Measurements from ENCODE around the gene PCDHA1. TPM values are rescaled to one million over a fixed set of nuclear protein-coding genes. Genes with fewer than 3 reads are reported as not detected.
"Not testable (repeated sequence)": the region's sequence is repeated elsewhere in the genome, so short reads cannot be mapped to it uniquely, and the experiment has no call there.

PCDHA1 gene
- total RNA-seq, 2 donors from 2014 or later = not detected

- 14 to 15% methylated on average over 26 to 27 of the region's 27 CpGs for WGBS, 2 donors
- Histone ChIP-seq H3K9me3 (peaks cover 0 to 31% (median 4%) of the 10 kb centered on the region in 3 donors), H3K4me3 (no peak within 1 kb of the TSS), H3K27ac (no peak within 1 kb of the TSS), H3K27me3 (no peaks in the 10 kb centered on the region), H3K36me3 (replicated peaks in 1 of 2; ENCODE audit: insufficient read depth in 1 of 2, low read depth in 2 of 2) (no peaks in the 10 kb centered on the region), H3K4me1 (no peaks in the 10 kb centered on the region)
- intact Hi-C loops (cut with DNase I) = no loop called here
- TF ChIP-seq CTCF (IDR thresholded peaks at IDR 0.05) = peak in 3 of 7 experiments; percentile 8 to 24 (median 16)
- TF ChIP-seq POLR2A (IDR thresholded peaks at IDR 0.05) = no peak
- DNase-seq (no peak), ATAC-seq (peak; percentile 47)
Measured at GRCh38 chr5:140827704-140828361, 41.9 kb downstream of the PCDHA1 start, which contains the start of gene PCDHA6. Gene PCDHA6, plus strand, starts transcription at chr5:140827960. Its CDS starts 132 bp downstream, at chr5:140828092.

GRCh38 chr5:140828362-140828737 lies 42.4 kb downstream of the PCDHA1 start:
- no peaks in the 10 kb centered on the region for H3K27me3 ChIP-seq
- TF ChIP-seq POLR2A (IDR thresholded peaks at IDR 0.05) (no peak), CTCF (IDR thresholded peaks at IDR 0.05) (peak in 3 of 7 experiments; percentile 5 to 10 (median 6))
- no peak overlapping the region for H3K27ac ChIP-seq
- DNase-seq = no peak
- intact Hi-C loops (cut with DNase I) = no loop called here
- H3K9me3 ChIP-seq = peaks cover 0 to 26% (median 4%) of the 10 kb centered on the region in 3 donors
- no peaks in the 10 kb centered on the region for H3K4me1 ChIP-seq
- ATAC-seq = no peak
- H3K36me3 ChIP-seq (replicated peaks in 1 of 2; ENCODE audit: insufficient read depth in 1 of 2, low read depth in 2 of 2) = no peaks in the 10 kb centered on the region
- 18 to 22% methylated on average over 9 to 18 of the region's 18 CpGs for WGBS, 2 donors
- no peak overlapping the region for H3K4me3 ChIP-seq

GRCh38 chr5:140829511-140830501 lies 43.9 kb downstream of the PCDHA1 start:
- H3K4me3 ChIP-seq; ATAC-seq; H3K27me3 ChIP-seq; H3K27ac ChIP-seq; H3K36me3 ChIP-seq (replicated peaks in 1 of 2; ENCODE audit: insufficient read depth in 1 of 2, low read depth in 2 of 2); DNase-seq; intact Hi-C loops (cut with DNase I); H3K4me1 ChIP-seq: not testable (repeated sequence)
- 26 to 35% methylated on average over 14 to 80 of the region's 106 CpGs for WGBS, 2 donors
- H3K9me3 ChIP-seq = peaks cover 0 to 30% (median 0%) of the 10 kb centered on the region in 3 donors

GRCh38 chr5:140833993-140834392 lies 48.1 kb downstream of the PCDHA1 start, which contains the start of gene PCDHA7:
Gene PCDHA7, plus strand, starts transcription at chr5:140834269. Its CDS starts 115 bp downstream, at chr5:140834384.
- ATAC-seq = no peak
- intact Hi-C loops (cut with DNase I) = no loop called here
- no peak within 1 kb of the TSS for H3K27ac ChIP-seq
- no peak for DNase-seq
- no peaks in the 10 kb centered on the region for H3K27me3 ChIP-seq
- peaks cover 0 to 34% (median 0%) of the 10 kb centered on the region in 3 donors for H3K9me3 ChIP-seq
- H3K4me3 ChIP-seq = no peak within 1 kb of the TSS
- 6 to 12% methylated on average over 8 of the region's 8 CpGs for WGBS, 2 donors
- no peak for TF ChIP-seq POLR2A (IDR thresholded peaks at IDR 0.05)
- peak in 3 of 7 experiments; percentile 5 to 19 (median 7) for TF ChIP-seq CTCF (IDR thresholded peaks at IDR 0.05)
- H3K4me1 ChIP-seq = no peaks in the 10 kb centered on the region
- H3K36me3 ChIP-seq (replicated peaks in 1 of 2; ENCODE audit: insufficient read depth in 1 of 2, low read depth in 2 of 2) = no peaks in the 10 kb centered on the region

GRCh38 chr5:140834439-140835008 lies 48.6 kb downstream of the PCDHA1 start:
- 13 to 24% methylated on average over 16 to 26 of the region's 38 CpGs for WGBS, 2 donors
- H3K27me3 ChIP-seq = not testable (repeated sequence)

More at GRCh38 chr5:140834439-140835008, 48.6 kb downstream of the PCDHA1 start:
- ATAC-seq; H3K27ac ChIP-seq; H3K36me3 ChIP-seq (replicated peaks in 1 of 2; ENCODE audit: insufficient read depth in 1 of 2, low read depth in 2 of 2); H3K4me1 ChIP-seq; intact Hi-C loops (cut with DNase I); DNase-seq; H3K4me3 ChIP-seq: not testable (repeated sequence)
- H3K9me3 ChIP-seq = peaks cover 0 to 29% (median 0%) of the 10 kb centered on the region in 3 donors

Data from body of pancreas (tissue), 4 donors.